CD14-positive monocyte (primary cell): ENCODE data around the gene MAML3. TPM values are rescaled to one million over a fixed set of nuclear protein-coding genes. Genes with fewer than 3 reads are reported as not detected.
A peak's percentile ranks its signal among the peaks of the same experiment; 100 is the strongest.

ENCODE experiments used
- DNase-seq, 3 donors: peaks; one replicate each; pipeline ENCODE4 v3.0.0-alpha.2; 2011 to 2022
- H2AFZ ChIP-seq: 2 replicates; pipeline ENCODE4 v1.6.0; 2012; ENCODE audit warnings: mild to moderate bottlenecking, low read depth, low read length, inconsistent platforms; ENCODE audit not compliant: insufficient read depth, poor library complexity, severe bottlenecking
- H3K27ac ChIP-seq, 2 donors: 1 replicate in 1 of 2; 2 replicates in 1 of 2; pipeline ENCODE4 v1.5.1; 2012 to 2013; ENCODE audit warnings: low read length in 2 of 2, control low read depth in 1 of 2, inconsistent platforms in 1 of 2, low read depth in 1 of 2, mild to moderate bottlenecking in 1 of 2
- H3K27me3 ChIP-seq, 2 donors: one replicate each; pipeline versions ENCODE4 v1.6.0 to v1.6.1; 2011 to 2013; ENCODE audit warnings: low read length in 2 of 2; ENCODE audit not compliant: control insufficient read depth in 2 of 2, insufficient read depth in 2 of 2
- H3K36me3 ChIP-seq, 2 donors: replicated peaks in 1 of 2; 1 replicate in 1 of 2; 2 replicates in 1 of 2; pipeline versions ENCODE4 v1.5.1 to v1.6.1; 2012 to 2013; ENCODE audit warnings: low read length in 2 of 2, control low read depth in 1 of 2, inconsistent platforms in 1 of 2, mild to moderate bottlenecking in 1 of 2; ENCODE audit not compliant: insufficient read depth in 2 of 2, control insufficient read depth in 1 of 2
- H3K4me1 ChIP-seq, 2 donors: 1 replicate in 1 of 2; 2 replicates in 1 of 2; pipeline versions ENCODE4 v1.5.1 to v1.6.1; 2012 to 2013; ENCODE audit warnings: low read length in 2 of 2, control low read depth in 1 of 2, inconsistent platforms in 1 of 2, mild to moderate bottlenecking in 1 of 2, moderate library complexity in 1 of 2; ENCODE audit not compliant: insufficient read depth in 2 of 2, control insufficient read depth in 1 of 2
- H3K4me2 ChIP-seq: replicated peaks from 2 replicates; pipeline ENCODE3; 2012; ENCODE audit warnings: low read length, moderate library complexity, mild to moderate bottlenecking; ENCODE audit not compliant: poor library complexity, severe bottlenecking; ENCODE audit errors: extremely low read depth
- H3K4me3 ChIP-seq, 3 experiments: fragments of 200-600 bp in 1 of 3; sonication (generic) in 1 of 3; replicated peaks in 1 of 3; 1 replicate in 2 of 3; 2 replicates in 1 of 3; pipeline ENCODE4 v1.5.1; 2011 to 2013; ENCODE audit warnings: low read length in 3 of 3, mild to moderate bottlenecking in 3 of 3, control low read depth in 2 of 3, low read depth in 2 of 3, inconsistent platforms in 1 of 3, moderate library complexity in 1 of 3
- H3K79me2 ChIP-seq: 2 replicates; pipeline ENCODE4 v1.6.0; 2012; ENCODE audit warnings: mild to moderate bottlenecking, control low read depth, inconsistent platforms, low read length, moderate library complexity; ENCODE audit not compliant: insufficient read depth
- H3K9ac ChIP-seq: 2 replicates; pipeline ENCODE4 v1.6.0; 2017; ENCODE audit warnings: low read length, mild to moderate bottlenecking; ENCODE audit not compliant: insufficient read depth, poor library complexity, severe bottlenecking
- H3K9me3 ChIP-seq, 2 donors: replicated peaks in 1 of 2; 1 replicate in 1 of 2; 2 replicates in 1 of 2; pipeline versions ENCODE4 v1.5.1 to v1.6.1; 2012 to 2013; ENCODE audit warnings: low read length in 2 of 2, control low read depth in 1 of 2; ENCODE audit not compliant: control insufficient read depth in 1 of 2, insufficient read depth in 1 of 2
- H4K20me1 ChIP-seq: 2 replicates; pipeline ENCODE4 v1.6.0; 2012; ENCODE audit warnings: mild to moderate bottlenecking, low read length, control low read depth, moderate library complexity; ENCODE audit not compliant: insufficient read depth
- H3K27ac Mint-ChIP-seq, 7 donors: one replicate each; pipeline ENCODE4 v1.8.0; 2020; ENCODE audit warnings: mild to moderate bottlenecking in 7 of 7, mixed read lengths in 7 of 7, moderate library complexity in 6 of 7, inconsistent platforms in 2 of 7
- H3K27me3 Mint-ChIP-seq, 3 donors: one replicate each; pipeline ENCODE4 v1.8.0; 2021 to 2022; ENCODE audit warnings: low read depth in 3 of 3, mild to moderate bottlenecking in 3 of 3, mixed read lengths in 3 of 3, moderate library complexity in 3 of 3, inconsistent platforms in 1 of 3
- H3K36me3 Mint-ChIP-seq, 2 donors: one replicate each; pipeline ENCODE4 v1.8.0; 2020; ENCODE audit warnings: mixed read lengths in 2 of 2, inconsistent platforms in 1 of 2, mild to moderate bottlenecking in 1 of 2
- H3K4me1 Mint-ChIP-seq: one replicate; pipeline ENCODE4 v1.8.0; 2020; ENCODE audit warnings: mild to moderate bottlenecking, mixed read lengths
- H3K4me3 Mint-ChIP-seq, 2 donors: one replicate each; pipeline ENCODE4 v1.8.0; 2020; ENCODE audit warnings: mild to moderate bottlenecking in 2 of 2, mixed read lengths in 2 of 2, moderate library complexity in 1 of 2
- H3K9me3 Mint-ChIP-seq, 7 donors: one replicate each; pipeline ENCODE4 v1.8.0; 2020 to 2022; ENCODE audit warnings: mixed read lengths in 7 of 7, mild to moderate bottlenecking in 6 of 7, moderate library complexity in 6 of 7, inconsistent platforms in 2 of 7
- WGBS: methylation state at CpG from one replicate; pipeline ENCODE4 v1.1.5; 2013; ENCODE audit warnings: missing lambda C conversion rate; ENCODE audit not compliant: insufficient coverage; 5-methylcytosine and 5-hydroxymethylcytosine counted together
- intact Hi-C, 2 donors: fragments of 100-400 bp; cut with micrococcal nuclease; formaldehyde crosslinking; loops; one replicate each; pipeline versions ENCODE4 v1.15.0 to v1.15.1; 2023
- polyA plus RNA-seq, 3 donors: library from polyadenylated mRNA; depleted of rRNA in 1 of 3; unstranded in 2 of 3; stranded (reverse) in 1 of 3; fragments of 300-500 nt in 2 of 3; fragments of >200 nt in 1 of 3; fragmentation: Illumina TruSeq in 2 of 3; gene quantifications; 1 replicate in 2 of 3; 2 replicates in 1 of 3; pipeline ENCODE4 v1.2.3, GENCODE V29; 2012 to 2021
- TF ChIP-seq, protein P1 (sequence below): fragments of 200-600 bp; IDR thresholded peaks from one replicate; pipeline ENCODE4 v1.8.0; 2022; ENCODE audit warnings: antibody characterized with exemption, mild to moderate bottlenecking

The MAML3 gene
- polyA plus RNA-seq, 3 donors: 1.5 to 6.5 (median 2.3) TPM

GRCh38 chr4:140154572-140154891 is 548 bp upstream of the MAML3 start:
- Histone ChIP-seq H3K9ac (peak overlapping the region; percentile 80), H3K27me3 (no peaks in the 10 kb centered on the region), H2AFZ (peak overlapping the region; percentile 95), H3K79me2 (peaks cover 32% of the 10 kb centered on the region), H3K36me3 (no peaks in the 10 kb centered on the region), H3K27ac (peak overlapping the region; percentile 88 to 92), H3K4me2 (peak overlapping the region; percentile 81), H3K9me3 (no peaks in the 10 kb centered on the region), H4K20me1 (no peaks in the 10 kb centered on the region), H3K4me3 (peak overlapping the region; percentile 60 to 91 (median 87)), H3K4me1 (peaks cover 40 to 50% of the 10 kb centered on the region in 2 donors)
- Mint-ChIP-seq H3K27ac (peak overlapping the region; percentile 92 to 97 (median 94)), H3K27me3 (peaks cover 0 to 1% (median 0%) of the 10 kb centered on the region in 3 donors), H3K9me3 (no peaks in the 10 kb centered on the region), H3K4me1 (peaks cover 36% of the 10 kb centered on the region), H3K36me3 (no peaks in the 10 kb centered on the region), H3K4me3 (peak overlapping the region; percentile 97)
- no peak for DNase-seq
- intact Hi-C loops: loop anchor here (5.0 kb wide), 5 partner anchors 62 to 417 kb away; no protein-coding TSS in a partner anchor
- TF ChIP-seq, protein P1, sequence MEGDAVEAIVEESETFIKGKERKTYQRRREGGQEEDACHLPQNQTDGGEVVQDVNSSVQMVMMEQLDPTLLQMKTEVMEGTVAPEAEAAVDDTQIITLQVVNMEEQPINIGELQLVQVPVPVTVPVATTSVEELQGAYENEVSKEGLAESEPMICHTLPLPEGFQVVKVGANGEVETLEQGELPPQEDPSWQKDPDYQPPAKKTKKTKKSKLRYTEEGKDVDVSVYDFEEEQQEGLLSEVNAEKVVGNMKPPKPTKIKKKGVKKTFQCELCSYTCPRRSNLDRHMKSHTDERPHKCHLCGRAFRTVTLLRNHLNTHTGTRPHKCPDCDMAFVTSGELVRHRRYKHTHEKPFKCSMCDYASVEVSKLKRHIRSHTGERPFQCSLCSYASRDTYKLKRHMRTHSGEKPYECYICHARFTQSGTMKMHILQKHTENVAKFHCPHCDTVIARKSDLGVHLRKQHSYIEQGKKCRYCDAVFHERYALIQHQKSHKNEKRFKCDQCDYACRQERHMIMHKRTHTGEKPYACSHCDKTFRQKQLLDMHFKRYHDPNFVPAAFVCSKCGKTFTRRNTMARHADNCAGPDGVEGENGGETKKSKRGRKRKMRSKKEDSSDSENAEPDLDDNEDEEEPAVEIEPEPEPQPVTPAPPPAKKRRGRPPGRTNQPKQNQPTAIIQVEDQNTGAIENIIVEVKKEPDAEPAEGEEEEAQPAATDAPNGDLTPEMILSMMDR: no peak
- WGBS: no CpG with 5 or more reads among the region's 3 CpGs

DNA sequence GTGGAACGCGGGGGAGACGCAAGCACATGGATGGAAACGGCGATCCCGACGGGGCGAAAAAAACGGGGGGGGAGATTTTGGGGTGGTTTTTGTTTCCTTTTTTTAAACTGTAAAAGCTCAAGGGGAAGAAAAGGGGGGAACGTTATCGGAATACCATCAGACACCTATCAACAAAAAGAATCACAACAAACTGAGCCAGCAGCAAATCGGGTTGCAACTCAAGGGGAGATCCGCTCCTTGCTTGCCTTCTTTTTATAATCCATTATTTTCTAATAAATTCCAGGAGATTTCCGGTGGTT is 616 bp downstream of the MAML3 start:
- no peaks in the 10 kb centered on the region for H3K27me3 ChIP-seq
- H3K36me3 Mint-ChIP-seq: no peaks in the 10 kb centered on the region
- H3K79me2 ChIP-seq: peaks cover 44% of the 10 kb centered on the region
- H3K9me3 Mint-ChIP-seq: no peaks in the 10 kb centered on the region
- H2AFZ ChIP-seq: peak overlapping the region; percentile 95
- intact Hi-C loops: loop anchor here (2.0 to 5.0 kb wide), 7 partner anchors 61 to 416 kb away; no protein-coding TSS in a partner anchor
- TF ChIP-seq, protein P1: no peak
- H3K27ac Mint-ChIP-seq: peak overlapping the region; percentile 92 to 97 (median 94)
- no peaks in the 10 kb centered on the region for H3K36me3 ChIP-seq
- peaks cover 35% of the 10 kb centered on the region for H3K4me1 Mint-ChIP-seq
- H3K4me1 ChIP-seq: peaks cover 36 to 45% of the 10 kb centered on the region in 2 donors
- peak in 1 of 3 donors; percentile 4 for DNase-seq
- H3K4me3 Mint-ChIP-seq: peak overlapping the region; percentile 97
- 0% methylated on average over 3 of the region's 14 CpGs for WGBS
- peak overlapping the region; percentile 88 to 92 for H3K27ac ChIP-seq
- H3K27me3 Mint-ChIP-seq: peaks cover 0 to 1% (median 0%) of the 10 kb centered on the region in 3 donors
- H3K4me3 ChIP-seq: peak overlapping the region; percentile 60 to 91 (median 87)
- H3K4me2 ChIP-seq: peak overlapping the region; percentile 81
- no peaks in the 10 kb centered on the region for H3K9me3 ChIP-seq
- no peaks in the 10 kb centered on the region for H4K20me1 ChIP-seq
- H3K9ac ChIP-seq: peak overlapping the region; percentile 80
